Activated CD4-positive, CD25-positive, alpha-beta regulatory T cell treated with anti-CD3 and anti-CD28 coated beads, Interleukin-2, amount 50 U/mL, for 24 hours (primary cell): ENCODE data around the gene ACD.

Source experiments
- ATAC-seq, 2 donors: fragments of 150-1000 bp; cut with Tn5 transposase; one replicate each; pipeline ENCODE4 v1.10.0; 2021; ENCODE audit warnings: mild to moderate bottlenecking in 1 of 2, moderate library complexity in 1 of 2

The ACD gene

GRCh38 chr16:67675579-67675935 lies 15.5 kb upstream of the ACD start:
- no peak for ATAC-seq

GRCh38 chr16:67674851-67675578 lies 15.0 kb upstream of the ACD start:
- ATAC-seq = no peak

- no peak for ATAC-seq
Measured at GRCh38 chr16:67673712-67674580, 13.9 kb upstream of the ACD start.

- peak in 1 of 2 donors; percentile 16 for ATAC-seq
Measured at GRCh38 chr16:67672739-67673662, 12.9 kb upstream of the ACD start.

GRCh38 chr16:67672306-67672705 lies 12.2 kb upstream of the ACD start:
- no peak for ATAC-seq

GRCh38 chr16:67669499-67670101 lies 9.5 kb upstream of the ACD start:
- no peak for ATAC-seq

GRCh38 chr16:67668495-67669157 lies 8.6 kb upstream of the ACD start:
- ATAC-seq = no peak

GRCh38 chr16:67667817-67668494 lies 7.9 kb upstream of the ACD start:
- peak; percentile 89 to 91 for ATAC-seq

- ATAC-seq = no peak
Measured at GRCh38 chr16:67667453-67667816, 7.4 kb upstream of the ACD start.

- peak; percentile 69 to 74 for ATAC-seq
Measured at GRCh38 chr16:67666559-67667452, 6.7 kb upstream of the ACD start, which contains the start of the genes C16orf86 and ENKD1. C16orf86 (plus strand) TSS chr16:67666814; CDS start chr16:67666971, 157 bp downstream. ENKD1 (minus strand) TSS chr16:67666750; CDS start chr16:67666442, 308 bp downstream.

GRCh38 chr16:67666032-67666551 lies 6.0 kb upstream of the ACD start:
- peak in 1 of 2 donors; percentile 0 for ATAC-seq

GRCh38 chr16:67665598-67665997 lies 5.5 kb upstream of the ACD start:
- no peak for ATAC-seq

- ATAC-seq = no peak
Measured at GRCh38 chr16:67664871-67665270, 4.8 kb upstream of the ACD start.

GRCh38 chr16:67664258-67664657 lies 4.2 kb upstream of the ACD start:
- no peak for ATAC-seq

- ATAC-seq = no peak
Measured at GRCh38 chr16:67663877-67664222, 3.8 kb upstream of the ACD start.

GRCh38 chr16:67663151-67663876 lies 3.3 kb upstream of the ACD start:
- ATAC-seq = no peak

- no peak for ATAC-seq
Measured at GRCh38 chr16:67662653-67663010, 2.6 kb upstream of the ACD start.

- ATAC-seq = no peak
Measured at GRCh38 chr16:67661886-67662652, 2.0 kb upstream of the ACD start.
